DMS 273 (cell line): Measurements from ENCODE around the gene LRRC32.

Source experiments
- DNase-seq: peaks from one replicate; lab custom pipeline; 2025; ENCODE audit not compliant: unreplicated experiment; lab: John Stamatoyannopoulos, UW

LRRC32 gene

DNA sequence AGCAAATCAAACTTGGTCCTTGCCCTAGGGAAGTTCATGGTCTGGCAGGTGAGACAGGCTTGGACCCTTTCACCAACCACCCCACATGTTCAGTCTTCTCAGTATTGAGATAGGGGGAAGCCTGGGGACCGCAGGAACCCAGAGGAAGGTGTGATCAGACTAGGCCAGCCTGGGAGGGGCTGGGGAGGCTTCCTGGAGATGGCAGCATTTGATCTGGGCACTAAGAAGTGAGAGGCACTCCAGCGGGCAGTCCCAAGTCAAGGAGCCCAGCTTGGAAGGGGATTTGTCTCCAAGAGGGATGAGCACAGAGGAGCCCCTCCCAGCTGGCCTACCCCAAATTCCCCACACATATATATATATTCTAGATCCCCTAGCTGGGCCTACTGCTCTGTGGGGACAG, 5.4 kb downstream of the LRRC32 start:
- DNase-seq, result no peak

DNA sequence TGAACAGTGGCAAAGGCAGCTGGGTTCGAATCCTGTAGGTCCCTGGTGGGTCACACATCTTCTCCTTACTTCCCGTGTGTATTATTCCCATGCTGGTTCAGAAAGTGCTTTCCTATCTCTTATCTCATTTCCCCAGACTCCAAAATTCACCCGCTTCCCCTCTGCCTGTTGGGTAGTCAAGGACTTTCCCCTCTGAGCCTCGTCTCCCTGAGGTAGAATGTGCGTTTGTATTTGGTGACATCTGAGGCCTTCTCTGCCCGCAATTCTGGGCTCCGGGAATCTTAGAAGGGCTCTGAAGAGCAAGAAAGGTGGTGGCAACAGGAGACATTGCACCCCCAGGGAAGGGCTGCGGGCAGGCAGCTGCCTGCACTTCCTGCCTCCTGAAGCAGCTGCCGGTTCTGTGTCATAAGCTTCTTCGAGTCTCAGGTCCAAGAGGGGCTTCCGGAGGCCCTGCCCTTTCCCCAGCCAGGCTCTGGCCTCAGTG, 5.9 kb downstream of the LRRC32 start:
- no peak for DNase-seq

DNA sequence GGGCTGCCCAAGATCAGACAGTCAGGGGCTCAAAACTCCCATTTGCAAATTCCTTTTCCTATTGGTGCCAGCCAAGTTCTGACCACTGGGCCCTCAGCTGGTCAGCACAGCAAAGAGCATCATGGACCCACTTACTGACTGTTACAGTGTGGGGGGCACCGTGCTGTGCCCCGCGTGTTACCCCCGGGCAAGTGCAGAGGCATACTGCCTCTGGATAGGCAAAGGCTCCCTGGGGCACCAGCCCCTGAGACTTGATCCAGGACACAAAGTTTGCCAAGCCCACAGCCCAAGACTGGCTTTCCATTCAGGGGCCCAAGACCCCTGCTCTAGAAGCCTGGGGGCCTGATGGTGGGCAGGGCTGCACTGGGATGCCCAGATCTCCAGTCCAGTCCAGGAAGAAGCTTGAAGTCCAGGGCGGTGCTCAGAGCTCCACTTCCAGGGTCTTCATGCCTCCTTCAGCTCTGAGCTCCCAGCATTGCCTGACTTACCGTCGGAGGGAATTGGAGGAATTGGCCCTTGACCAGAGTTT, 6.6 kb downstream of the LRRC32 start:
- no peak for DNase-seq

DNA sequence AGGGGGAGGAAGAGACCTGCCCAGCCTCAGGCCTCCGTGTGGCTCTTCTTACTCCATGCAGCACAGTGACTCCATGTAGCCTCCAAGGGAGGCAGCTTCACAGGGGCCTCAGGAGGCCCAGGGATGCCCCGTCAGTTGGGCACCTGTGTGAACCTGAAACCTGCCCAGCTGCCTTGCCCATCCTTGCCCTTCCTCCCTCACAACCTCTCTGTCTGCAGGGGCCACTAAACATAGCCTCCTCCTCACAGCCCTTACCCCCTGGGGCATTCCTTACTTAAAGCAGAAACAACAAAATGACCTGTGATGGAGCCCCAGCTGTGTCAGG, 7.1 kb downstream of the LRRC32 start:
- DNase-seq, result no peak

DNA sequence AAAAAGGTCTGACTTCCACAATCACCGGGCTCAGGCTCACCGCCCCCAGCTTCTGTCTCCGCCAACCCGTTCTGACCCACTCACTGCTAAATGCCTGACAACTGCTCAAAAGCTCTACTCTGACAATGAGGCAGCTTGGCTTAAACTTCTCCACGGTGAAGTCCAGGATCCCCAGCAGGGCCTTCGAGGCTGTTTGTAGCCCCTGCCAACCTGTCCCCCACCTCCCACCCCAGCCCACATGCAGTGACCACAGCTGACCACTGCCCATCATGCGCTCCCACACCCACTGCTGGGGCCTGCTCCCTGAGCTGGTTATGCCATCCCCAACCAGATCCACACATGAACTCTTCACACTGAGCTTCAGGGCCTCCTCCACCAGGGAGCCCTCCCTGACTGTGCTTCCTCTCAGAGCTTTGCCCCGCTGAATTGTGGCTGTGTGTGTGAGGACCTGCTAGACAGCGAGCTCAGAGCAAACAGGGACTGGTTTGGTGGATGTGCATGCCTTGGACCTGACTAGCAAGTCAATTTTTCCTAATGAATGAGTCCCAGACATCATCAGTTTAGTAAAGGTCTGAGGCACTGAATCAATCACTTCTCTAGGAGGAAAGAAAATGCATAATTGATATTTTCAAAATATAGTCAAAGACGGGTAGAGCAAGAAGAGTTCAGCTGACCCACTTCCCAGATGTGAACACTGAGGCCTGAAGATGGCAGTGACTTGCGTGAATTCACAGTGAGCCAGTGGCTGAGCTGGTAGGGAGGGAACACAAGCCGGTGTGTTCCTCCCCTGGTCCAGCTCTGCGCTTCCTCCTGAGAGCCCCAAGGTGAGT, 7.7 kb downstream of the LRRC32 start:
- DNase-seq, result no peak

DNA sequence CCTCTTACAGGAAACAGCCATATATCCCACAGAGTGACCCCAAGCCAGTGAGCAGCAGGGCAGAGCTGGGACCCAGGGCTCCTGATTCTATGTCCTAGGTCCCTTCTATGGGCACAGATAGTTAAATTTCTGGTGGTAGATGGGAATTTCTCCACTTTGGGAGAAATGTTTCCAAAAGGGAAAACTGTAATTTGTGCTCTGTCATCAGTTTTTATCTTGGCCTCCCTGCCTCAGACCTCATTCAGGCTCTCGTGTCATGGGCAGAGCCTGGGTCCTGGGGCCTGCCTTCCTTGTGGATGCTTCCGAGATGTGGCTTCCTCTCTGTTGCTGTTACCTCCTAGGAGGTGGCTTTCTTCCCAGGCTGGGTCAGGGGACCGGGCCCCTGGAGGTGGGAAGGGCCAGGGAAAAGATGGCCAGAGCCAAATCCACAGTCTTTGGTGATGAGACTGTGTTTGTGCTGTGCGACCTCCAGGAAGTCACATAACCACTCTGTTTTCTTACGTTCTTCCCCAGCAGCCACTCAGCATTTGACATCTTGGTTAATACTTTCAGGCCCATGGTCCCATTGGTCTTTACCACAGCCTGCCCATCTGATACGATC, 8.6 kb downstream of the LRRC32 start:
- DNase-seq, result no peak

DNA sequence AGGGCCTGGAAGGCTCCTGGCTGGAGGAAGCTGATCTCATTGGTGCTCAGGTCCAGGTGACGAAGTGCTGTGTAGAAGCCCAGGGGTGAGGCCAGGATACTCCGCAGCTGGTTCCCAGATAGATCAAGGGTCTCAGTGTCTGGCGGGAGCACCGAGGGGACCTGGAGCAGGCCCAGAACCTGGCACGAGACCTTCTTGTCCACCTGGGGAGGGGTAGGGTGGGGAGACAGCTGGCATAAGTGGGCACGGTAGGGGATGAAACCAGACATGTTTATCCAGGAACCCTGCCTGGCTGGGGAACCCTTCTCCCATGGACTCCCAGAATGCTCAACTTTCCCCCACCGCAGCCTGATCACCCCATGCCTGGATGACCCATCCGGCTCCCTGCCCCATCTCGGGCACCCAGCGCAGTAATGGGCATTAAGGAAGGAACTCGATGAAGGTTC, 9.2 kb downstream of the LRRC32 start:
- no peak for DNase-seq

DNA sequence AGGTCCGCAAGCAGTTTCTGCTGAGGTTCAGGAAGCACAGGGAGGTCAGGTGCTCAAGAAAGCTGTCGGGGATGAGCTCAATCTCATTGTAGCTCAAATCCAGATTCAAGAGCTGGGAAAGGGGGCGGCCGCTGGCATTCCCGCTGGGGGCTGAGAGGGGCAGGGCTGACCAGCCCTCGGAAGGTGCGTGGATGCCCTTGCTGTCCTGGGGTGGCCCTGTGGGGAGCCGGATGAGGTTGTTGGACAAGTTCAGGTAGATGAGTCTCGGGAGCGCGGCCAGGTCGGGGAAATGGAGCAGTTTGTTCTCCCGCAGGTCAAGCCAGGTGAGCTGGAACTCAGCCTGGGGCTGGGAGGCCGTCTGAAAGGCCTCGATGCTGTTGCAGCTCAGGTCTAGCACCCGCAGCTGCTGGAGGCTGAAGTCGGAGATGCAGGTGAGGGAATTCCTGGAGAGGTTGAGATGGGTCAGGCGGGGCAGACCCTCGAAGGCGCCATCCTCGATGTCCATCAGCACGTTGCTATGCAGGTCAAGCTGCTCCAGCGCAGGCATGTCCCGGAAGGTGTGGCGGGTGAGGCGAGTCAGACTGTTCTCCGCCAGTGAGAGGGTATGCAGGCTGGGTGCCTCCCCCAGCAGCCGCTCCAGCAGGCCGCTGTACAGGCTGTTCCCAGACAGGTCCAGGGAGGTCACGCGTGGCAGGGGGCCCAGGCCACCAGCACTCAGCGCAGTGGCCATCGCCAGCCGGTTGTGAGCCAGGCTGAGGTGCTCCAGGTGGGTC, 9.8 kb downstream of the LRRC32 start:
- DNase-seq, result no peak

DNA sequence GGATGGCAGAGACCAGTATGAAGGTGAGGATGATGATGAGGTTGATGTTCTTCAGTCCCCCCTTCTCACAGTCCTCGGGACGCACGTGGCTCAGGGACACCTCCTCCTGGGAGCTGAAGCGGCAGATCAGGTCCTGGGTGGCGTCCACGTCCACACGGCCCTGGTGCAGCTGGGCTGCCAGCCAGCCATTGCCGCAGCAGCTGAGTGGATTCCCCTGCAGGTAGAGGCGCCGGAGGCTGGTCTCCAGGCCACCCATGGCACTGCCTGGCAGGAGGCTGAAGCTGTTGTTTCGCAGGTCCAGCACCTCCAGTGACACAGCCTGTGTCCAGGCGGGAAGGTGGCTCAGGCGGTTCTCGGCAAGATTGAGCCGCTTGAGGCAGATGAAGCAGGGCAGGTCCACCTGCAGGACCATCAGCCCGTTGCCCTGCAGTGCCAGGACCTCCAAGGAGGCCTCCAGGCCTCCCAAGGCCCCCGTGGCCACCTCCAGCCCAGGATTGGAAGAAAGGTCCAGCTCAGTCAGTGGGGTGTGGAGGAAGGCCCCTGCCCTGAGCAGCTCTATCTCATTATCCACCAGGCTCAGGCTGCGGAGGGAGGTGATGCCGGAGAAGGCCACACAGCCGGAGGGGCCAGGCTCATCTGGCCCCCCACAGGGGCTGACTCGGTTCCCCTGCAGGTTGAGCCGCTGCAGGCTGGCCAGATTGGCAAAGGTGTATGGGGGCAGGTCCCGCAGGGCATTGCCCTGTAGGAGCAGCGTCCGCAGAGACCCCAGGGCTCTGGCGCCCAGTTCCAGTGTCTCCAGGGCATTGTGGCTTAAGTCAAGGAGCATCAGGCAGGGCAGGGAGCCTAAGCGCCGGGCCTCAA, 10.6 kb downstream of the LRRC32 start:
- DNase-seq, result no peak

DNA sequence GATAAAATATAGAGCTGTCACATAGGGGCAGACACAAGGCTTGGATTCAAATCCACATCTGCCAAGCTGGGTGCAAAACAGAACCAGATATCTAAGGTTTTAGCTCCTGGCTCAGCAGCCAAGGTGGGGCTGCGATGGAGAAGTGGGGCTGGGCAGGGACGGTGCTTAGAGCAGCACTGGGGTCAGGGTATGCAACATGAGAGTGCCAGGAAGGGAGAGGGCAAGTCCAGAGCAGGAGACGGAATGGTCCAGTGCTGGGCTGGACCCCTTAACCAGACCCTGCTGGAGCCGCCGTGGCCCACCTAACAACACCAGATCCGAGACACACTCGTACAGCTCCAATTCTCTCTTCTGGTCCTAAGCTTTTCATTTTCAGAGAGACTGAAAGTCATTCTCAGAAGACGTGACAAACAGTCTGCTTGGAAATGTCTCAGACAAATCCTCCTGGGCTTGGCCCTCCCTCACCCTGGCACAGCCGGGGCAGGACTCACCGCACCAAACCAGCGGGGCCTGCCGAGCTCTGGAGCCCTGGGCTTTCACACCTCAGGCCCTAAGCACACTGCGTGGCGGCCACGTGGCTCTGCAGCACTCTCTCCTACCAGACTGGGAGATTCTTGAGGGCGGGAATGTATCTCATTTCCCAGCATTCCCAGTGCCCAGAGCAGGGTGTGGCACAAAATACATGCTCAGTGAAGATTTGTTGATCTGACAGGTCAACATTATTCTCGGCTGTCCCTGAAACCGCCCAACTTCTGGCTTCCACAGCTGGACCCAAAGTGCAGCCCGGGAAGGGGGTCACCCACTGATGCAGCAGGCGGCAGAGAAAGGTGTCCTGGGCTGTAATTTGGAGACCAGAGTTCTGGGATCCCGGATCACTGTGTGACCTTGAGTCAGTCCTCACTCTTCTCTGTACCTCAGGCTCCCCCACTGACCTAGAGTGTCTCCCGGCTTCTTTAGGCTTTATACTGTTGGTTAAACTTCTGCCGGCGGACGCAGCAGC, 11.6 kb downstream of the LRRC32 start:
- DNase-seq, result no peak

DNA sequence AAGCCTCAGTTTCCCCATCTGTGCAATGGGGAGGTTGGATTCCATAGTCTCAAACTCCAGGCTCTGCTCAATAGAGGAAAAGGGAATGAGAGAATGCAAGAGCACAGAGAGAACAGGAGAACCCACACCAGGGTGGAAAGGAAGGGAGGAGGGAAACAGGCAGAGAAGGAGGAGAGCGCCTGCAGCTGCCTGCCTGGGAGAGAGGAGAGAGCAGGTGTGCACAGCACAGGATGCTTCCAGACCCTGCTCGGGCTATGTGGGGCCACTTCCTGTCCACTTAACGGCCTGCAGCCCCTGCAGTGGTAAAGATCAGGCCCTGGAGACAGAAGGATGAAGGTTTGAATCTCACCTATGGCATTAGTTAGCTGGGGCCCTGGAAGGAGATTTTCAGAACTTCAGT, 12.3 kb downstream of the LRRC32 start:
- DNase-seq, result no peak

DNA sequence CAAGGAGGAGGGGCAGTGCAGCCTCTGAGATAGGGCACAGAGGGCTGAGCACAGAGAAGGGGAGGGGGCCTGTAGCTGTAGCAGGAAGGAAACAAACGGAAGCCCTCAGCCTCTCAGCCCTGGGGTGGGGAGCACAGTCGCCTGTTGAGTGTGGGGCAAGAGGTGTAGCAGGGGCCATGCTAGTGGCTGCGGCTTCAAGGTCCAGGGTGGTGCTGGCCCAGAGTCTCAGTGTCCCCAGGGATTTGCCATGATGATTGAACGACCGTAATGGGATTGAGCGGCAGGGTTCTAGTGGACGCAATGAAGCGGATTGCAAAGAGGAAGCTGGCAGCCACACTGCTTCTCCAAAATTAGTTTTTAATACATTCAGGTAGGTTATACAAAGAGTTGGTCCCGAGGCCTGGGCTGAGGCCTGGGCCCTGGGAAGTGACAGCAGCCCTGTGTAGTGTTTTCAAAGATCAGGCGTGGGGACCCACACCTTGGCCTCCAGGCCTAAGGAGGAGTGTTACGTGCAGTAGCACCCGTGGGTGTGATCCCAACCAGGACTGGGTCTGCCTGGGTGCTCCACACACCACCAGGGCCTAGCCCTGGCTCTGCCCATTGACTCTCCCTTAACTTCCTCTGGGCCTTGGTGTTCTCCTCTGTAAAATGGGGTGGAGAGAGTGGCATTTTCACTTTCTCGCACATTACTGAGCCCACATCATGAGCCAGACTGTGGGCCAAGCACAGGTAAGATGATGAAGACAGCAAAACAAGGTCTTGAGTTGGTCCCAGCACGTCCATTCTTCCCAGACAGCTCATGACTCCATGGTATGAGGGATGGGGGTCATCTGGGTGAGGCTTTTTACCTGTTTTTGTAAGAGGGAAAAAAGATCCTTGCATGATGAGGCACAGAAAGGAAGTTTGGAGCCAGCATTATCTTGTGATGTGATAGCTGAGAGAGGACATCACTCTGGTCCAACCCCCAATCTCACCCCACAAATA, 13.1 kb downstream of the LRRC32 start:
- DNase-seq, result no peak

DNA sequence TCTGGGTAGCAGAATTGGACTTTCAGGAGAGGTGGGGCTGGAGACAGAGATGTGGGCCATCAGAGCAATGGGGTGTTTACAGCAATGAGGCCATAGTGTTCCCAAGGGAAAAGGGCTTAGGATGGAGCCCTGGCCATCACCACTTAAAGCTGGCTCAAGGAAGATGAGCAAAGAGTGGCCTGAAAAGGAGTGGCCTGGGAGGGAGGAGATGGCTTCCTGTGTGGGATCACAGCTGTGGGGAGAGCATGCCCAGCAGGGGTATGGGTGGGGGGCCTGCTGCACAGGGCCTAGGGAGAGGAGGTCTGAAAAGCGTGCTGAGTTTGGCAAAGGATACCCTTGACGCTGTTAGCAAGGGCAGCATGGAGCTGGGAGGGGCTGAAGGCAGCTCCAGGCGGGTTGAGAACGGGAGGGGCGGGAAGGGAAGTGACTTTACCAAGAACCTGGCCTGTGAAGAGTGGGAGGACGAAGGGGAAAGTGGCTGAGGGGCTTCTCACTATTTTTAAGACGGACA, 13.9 kb downstream of the LRRC32 start:
- no peak for DNase-seq

DNA sequence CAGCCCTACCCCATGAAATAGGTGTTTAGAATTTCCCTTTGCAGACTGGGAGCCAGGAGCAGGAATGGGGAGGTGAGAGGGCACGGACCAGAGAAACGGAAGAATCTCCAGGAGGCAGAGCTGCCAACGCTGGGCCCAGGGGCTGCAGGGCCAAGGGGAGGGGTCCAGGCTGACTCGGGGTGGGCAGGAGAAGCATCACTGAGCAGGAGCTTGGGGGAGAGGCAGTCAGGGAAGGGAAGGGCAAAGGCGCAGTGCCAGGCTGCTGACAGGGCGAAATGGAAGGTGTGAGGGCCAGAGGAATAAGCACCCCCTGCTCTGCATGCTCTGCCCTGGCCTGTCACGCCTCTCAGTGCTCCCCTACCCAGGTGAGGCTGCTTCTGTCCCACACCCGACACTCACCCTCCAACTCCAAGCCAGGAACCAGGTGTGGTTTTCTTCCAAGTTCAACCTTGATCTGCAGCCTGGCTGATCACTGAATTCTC, 14.5 kb downstream of the LRRC32 start:
- DNase-seq, result no peak

DNA sequence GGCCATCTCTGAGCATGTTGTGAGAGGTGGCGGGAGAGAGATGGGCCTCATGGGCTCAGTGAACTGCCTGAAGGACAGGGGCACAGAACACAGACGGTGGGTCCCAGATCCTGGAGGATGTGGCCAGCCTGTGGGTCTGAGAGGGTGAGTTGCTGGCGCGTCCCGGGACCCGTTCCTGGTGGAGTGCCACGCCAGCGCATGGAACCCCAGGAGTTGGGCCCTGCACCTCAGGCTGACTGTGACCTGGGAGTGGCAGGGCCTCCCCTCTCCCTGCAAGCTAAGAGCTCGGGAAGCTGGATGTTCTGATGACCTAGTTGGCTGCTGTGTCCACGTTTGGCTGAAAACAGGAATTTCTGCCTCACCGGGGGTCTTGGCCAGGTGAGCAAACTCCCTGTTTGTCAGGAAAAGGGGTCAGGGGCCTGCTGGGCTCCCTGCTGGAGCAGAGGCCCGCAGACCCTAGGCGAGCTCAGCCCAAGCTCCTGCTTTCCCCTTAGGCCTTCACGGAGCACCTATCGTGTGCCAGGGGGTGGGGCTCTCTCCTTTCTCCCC, 15.0 kb downstream of the LRRC32 start:
- DNase-seq, result no peak

DNA sequence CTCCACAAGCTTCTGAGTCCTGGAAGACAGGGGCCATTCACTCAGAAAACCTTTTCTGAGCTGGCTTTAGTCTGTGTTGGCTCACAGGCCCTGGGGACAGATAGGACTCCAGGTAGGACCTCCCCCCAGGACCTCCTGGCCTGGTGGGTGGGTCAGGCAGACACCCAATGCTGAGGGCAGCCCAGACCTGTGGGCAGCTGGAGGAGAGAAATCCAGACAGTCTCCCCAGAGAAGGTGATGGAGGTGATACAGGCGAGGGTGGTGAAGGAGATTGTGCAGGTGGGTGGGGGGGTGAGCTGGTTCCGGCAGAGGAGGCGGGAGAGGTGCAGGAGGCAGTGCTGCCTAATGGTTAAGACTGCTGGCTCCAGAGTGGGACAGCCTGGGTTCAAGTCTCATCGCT, 15.6 kb downstream of the LRRC32 start:
- DNase-seq, result no peak

DNA sequence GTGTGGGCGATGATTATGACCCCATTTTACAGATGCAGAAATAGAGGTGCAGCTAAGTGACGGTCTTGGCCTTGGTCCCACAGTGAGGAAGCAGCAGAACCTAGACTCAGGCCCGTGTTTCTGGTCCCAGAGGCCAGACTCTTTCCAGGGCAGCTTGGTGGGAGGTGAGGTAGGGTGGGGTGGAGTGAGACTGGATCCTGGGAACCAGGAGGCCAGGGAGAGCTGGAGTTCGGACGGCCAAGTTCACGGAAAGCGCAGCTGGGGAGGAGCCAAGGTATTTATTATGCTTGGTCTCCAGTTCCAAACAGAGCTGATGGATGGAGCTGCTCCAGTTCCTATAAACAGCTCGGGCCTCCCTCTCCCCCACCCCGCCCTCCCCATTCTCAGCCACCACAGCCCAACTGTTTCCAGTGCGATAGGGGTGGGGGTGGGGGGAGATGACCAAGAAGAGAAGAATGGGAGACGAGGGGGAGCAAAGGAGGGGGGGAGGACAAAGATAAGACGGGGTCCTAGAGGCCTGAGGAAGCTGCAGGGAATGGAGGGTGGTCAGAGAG, 16.2 kb downstream of the LRRC32 start:
- DNase-seq, result peak; percentile 20
